Measurements from ENCODE around the gene DOCK10. TPM values are rescaled to one million over a fixed set of nuclear protein-coding genes. Genes with fewer than 3 reads are reported as not detected.

The DOCK10 gene
- total RNA-seq, 1 donor from 2014 or later: 3.6 TPM

DNA sequence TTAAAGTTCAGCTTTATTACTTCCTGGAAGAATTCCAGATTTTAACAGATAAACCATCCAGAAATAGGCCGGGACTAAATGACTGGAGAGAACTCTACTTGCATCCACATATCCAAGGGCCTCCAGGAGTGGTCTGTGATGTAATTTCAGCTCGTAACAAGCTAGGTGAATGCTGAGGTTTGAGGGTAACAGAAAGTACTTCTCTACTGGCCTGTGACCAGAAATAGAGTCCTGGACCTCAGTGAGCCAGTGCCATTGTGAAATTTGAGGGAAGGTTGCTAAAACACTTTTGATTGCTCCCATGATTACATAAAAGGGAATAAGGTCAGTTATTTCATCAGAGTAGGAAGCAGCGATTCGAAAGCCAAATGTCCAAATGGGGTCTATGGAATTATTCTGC is 158.1 kb downstream of the DOCK10 start:
- H3K4me3 Mint-ChIP-seq (ENCODE audit: low read depth): no peak overlapping the region
- peaks cover 1% of the 10 kb centered on the region for H3K36me3 Mint-ChIP-seq (ENCODE audit: insufficient read depth)
- H3K9me3 Mint-ChIP-seq (ENCODE audit: low read depth): no peaks in the 10 kb centered on the region
- no peaks in the 10 kb centered on the region for H3K4me1 Mint-ChIP-seq (ENCODE audit: low read depth)
- TF ChIP-seq, protein P1, sequence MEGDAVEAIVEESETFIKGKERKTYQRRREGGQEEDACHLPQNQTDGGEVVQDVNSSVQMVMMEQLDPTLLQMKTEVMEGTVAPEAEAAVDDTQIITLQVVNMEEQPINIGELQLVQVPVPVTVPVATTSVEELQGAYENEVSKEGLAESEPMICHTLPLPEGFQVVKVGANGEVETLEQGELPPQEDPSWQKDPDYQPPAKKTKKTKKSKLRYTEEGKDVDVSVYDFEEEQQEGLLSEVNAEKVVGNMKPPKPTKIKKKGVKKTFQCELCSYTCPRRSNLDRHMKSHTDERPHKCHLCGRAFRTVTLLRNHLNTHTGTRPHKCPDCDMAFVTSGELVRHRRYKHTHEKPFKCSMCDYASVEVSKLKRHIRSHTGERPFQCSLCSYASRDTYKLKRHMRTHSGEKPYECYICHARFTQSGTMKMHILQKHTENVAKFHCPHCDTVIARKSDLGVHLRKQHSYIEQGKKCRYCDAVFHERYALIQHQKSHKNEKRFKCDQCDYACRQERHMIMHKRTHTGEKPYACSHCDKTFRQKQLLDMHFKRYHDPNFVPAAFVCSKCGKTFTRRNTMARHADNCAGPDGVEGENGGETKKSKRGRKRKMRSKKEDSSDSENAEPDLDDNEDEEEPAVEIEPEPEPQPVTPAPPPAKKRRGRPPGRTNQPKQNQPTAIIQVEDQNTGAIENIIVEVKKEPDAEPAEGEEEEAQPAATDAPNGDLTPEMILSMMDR (IDR thresholded peaks at IDR 0.05; ENCODE audit: unreplicated experiment): no peak
- DNase-seq (ENCODE audit: low spot score, unreplicated experiment): no peak
- H3K27me3 Mint-ChIP-seq: no peaks in the 10 kb centered on the region
- no peak overlapping the region for H3K27ac Mint-ChIP-seq

DNA sequence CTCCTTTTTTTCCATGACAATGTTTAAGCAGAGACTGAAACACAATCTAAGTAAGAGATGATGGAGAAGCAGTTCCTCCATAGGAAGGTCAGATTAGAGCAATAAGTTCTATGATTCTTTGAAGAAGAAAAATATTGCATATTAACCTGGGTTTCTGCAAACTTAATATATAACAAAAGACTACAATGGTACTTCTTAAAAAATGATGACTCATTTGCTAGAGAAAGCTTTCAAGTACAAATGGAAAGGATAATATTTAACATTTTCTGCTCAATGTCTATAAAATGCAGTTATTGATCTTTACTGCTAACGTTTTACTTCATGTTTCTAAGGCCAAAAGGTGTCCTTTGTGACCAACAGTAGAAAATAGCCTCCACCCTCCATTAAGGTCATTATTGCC is 158.6 kb downstream of the DOCK10 start:
- Mint-ChIP-seq H3K36me3 (ENCODE audit: insufficient read depth) (peaks cover 1% of the 10 kb centered on the region), H3K4me1 (ENCODE audit: low read depth) (no peaks in the 10 kb centered on the region), H3K4me3 (ENCODE audit: low read depth) (no peak overlapping the region)

DNA sequence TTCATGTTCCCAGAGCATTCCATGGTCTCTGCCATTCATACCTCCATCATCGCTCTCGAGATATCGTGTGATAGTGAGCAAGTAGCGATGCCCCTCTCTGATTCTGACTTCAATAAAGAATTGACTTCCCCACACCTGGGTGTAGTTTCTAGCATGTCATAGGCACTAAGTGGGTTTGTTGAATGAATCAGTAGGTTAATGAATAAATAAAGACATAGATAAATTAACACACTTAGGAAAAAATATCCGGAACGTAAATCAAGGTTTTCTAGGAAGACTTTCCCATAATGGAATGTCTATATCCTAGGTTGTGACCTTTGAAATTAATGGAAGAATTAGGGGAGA is 159.1 kb downstream of the DOCK10 start:
- TF ChIP-seq, protein P1 (IDR thresholded peaks at IDR 0.05; ENCODE audit: unreplicated experiment): no peak
- H3K4me3 Mint-ChIP-seq (ENCODE audit: low read depth): no peak overlapping the region
- H3K27ac Mint-ChIP-seq: no peak overlapping the region
- no peak for DNase-seq (ENCODE audit: low spot score, unreplicated experiment)
- H3K36me3 Mint-ChIP-seq (ENCODE audit: insufficient read depth): peaks cover 1% of the 10 kb centered on the region
- H3K4me1 Mint-ChIP-seq (ENCODE audit: low read depth): no peaks in the 10 kb centered on the region
- H3K9me3 Mint-ChIP-seq (ENCODE audit: low read depth): no peaks in the 10 kb centered on the region
- no peaks in the 10 kb centered on the region for H3K27me3 Mint-ChIP-seq

More for the DNA sequence above, 158.6 kb downstream of the DOCK10 start:
- no peak for DNase-seq (ENCODE audit: low spot score, unreplicated experiment)
- no peak overlapping the region for H3K27ac Mint-ChIP-seq
- H3K9me3 Mint-ChIP-seq (ENCODE audit: low read depth): no peaks in the 10 kb centered on the region
- TF ChIP-seq, protein P1 (IDR thresholded peaks at IDR 0.05; ENCODE audit: unreplicated experiment): no peak
- no peaks in the 10 kb centered on the region for H3K27me3 Mint-ChIP-seq

DNA sequence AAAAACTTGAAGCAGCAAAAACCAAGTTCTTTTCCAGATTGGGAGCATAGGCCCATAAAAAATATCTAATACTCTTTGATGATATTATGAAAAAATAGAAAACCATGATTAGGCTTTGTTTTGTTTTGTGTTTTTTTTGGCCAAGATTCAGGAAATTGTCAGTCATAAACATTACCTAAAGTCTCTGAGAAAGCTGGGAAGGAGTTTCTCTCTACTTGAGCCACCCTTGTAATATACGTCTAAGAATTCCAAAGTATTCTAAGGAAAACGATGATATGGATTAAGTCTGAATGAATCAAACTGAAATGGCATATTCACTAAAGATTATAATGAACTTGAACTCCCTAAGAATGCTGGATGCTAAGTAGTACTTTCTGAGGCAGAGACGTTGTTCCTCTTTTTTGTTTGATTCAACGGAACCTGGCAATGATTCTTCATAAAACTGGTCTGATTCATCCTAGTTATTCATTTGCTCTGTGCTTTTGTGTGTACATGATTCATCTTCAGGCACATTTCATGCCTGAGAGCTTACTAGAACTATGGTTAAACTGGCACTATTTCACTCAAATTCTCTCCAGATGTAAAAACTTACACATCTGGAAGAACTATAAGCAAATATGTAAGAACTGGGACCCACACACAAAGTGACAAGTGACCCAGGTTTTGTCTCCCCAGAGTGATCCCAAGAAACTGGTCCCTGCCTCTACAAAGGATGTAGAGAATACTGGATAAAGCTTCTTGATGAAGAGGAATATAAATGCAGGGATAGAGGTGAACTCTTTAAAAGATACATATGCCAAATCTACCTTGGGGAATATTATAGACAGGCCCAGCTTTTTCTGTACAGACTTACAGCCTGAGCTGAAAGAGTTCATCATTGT is 159.7 kb downstream of the DOCK10 start:
- Mint-ChIP-seq H3K4me3 (ENCODE audit: low read depth) (no peak overlapping the region), H3K36me3 (ENCODE audit: insufficient read depth) (peaks cover 1% of the 10 kb centered on the region), H3K4me1 (ENCODE audit: low read depth) (no peaks in the 10 kb centered on the region), H3K27ac (no peak overlapping the region), H3K9me3 (ENCODE audit: low read depth) (no peaks in the 10 kb centered on the region), H3K27me3 (no peaks in the 10 kb centered on the region)
- no peak for DNase-seq (ENCODE audit: low spot score, unreplicated experiment)
- TF ChIP-seq, protein P1 (IDR thresholded peaks at IDR 0.05; ENCODE audit: unreplicated experiment): no peak

DNA sequence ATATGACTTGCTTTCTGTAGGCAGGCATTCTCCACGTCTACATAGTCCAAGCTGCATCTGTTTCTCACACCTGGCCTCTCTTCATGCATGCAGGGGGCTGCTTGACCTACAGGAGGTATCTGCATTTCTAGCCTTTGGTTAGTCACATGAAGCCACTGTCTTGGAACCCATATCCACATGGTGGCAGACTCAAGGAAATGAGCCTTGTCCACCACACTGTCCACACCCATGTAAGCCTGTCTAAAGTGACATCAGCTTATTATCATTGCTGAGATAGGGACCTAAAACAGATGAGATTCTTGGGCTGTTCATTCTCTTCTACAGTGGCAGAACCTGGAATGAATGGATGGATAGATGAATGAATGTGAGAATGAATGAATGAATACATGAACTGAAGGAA is 160.4 kb downstream of the DOCK10 start:
- Mint-ChIP-seq H3K27ac (no peak overlapping the region), H3K9me3 (ENCODE audit: low read depth) (no peaks in the 10 kb centered on the region), H3K36me3 (ENCODE audit: insufficient read depth) (peaks cover 1% of the 10 kb centered on the region), H3K4me3 (ENCODE audit: low read depth) (no peak overlapping the region), H3K27me3 (no peaks in the 10 kb centered on the region), H3K4me1 (ENCODE audit: low read depth) (no peaks in the 10 kb centered on the region)
- TF ChIP-seq, protein P1 (IDR thresholded peaks at IDR 0.05; ENCODE audit: unreplicated experiment): no peak
- no peak for DNase-seq (ENCODE audit: low spot score, unreplicated experiment)
